ENCODE measurements around the gene KCNQ1.

DNA sequence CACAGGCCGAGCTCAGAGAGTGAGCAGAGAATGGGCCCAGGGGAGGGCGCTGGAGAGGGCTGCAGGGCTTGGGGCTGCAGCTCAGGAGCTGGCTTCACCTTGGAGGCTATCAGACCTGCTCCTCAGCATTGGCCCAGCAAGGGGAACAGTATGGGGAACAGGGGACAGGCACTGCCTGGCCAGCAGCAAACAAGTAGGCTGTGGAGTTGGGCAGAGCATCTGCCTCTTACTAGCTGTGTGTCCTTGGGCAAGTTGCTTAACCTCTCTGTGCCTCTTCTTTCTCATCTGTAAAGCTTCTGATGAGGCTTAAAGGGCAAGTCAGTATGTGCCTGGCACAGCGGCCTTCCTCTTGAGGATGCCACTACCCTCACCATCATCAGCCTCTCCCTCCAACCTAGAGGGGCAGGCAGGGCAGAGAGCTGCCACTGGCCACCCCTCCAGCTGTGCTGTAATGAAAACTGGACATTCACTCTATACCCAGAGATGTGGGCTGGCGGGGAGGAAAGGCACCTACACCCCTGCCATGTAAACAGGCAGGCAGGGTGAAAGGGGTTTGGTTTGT, 448.2 kb downstream of the KCNQ1 start:
- TF ChIP-seq, protein P1, sequence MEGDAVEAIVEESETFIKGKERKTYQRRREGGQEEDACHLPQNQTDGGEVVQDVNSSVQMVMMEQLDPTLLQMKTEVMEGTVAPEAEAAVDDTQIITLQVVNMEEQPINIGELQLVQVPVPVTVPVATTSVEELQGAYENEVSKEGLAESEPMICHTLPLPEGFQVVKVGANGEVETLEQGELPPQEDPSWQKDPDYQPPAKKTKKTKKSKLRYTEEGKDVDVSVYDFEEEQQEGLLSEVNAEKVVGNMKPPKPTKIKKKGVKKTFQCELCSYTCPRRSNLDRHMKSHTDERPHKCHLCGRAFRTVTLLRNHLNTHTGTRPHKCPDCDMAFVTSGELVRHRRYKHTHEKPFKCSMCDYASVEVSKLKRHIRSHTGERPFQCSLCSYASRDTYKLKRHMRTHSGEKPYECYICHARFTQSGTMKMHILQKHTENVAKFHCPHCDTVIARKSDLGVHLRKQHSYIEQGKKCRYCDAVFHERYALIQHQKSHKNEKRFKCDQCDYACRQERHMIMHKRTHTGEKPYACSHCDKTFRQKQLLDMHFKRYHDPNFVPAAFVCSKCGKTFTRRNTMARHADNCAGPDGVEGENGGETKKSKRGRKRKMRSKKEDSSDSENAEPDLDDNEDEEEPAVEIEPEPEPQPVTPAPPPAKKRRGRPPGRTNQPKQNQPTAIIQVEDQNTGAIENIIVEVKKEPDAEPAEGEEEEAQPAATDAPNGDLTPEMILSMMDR (IDR thresholded peaks at IDR 0.05), result no peak
- no peak for TF ChIP-seq POLR2A (IDR thresholded peaks at IDR 0.05)
